ENCODE measurements around the gene CNFN.

CNFN gene

DNA sequence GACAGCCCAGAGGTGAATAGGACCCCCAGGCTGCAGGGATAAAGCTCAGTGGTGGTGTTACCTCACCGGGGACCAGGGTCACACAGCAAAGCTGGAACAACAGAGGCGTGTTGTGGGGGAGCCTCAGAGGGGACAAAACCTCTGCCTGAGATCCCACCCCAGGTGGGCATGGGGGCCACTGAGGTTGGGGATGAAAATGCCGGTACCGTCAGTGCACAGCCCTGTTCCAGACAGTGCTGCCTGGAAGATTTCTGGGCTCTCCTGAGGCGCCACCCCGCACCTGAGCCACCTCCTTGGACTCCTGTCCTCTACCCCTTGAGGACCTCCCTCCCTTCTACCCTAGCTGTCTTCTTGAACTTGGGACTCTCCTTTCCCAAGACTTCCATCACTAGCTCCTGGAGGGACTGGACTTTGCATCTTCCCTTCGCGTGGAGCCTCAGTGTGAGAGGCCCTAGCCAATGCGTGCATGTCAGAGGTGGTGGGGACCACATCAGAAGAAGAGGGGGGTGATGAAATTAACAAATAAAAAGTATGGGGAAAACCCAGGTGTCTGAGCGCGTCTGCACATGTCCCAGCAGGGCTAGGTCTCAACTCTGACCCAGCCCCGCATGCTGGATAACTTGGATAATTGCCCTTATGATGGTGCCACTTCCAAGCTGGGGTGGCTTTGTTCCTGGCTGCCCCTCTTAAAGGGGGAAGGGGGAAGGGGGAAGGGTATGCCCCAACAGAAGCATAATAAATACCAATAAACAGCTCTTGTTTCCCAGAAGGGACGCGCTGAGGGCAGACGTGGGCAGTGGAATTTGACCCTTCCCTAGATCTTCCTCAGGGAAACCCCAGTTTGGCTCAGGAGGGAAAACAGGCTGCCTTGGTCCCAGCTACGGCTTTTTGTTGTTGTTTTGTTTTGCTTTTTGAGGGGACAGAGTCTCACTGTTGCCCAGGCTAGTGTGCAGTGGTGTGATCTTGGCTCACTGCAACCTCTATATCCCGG is 11.6 kb downstream of the CNFN start:
- peak; percentile 7; the same call in 1 of the 3 replicates for ATAC-seq
- TF ChIP-seq ZNF8 (CRISPR knock-in tag; IDR thresholded peaks at IDR 0.05): no peak
- TF ChIP-seq, protein P1, sequence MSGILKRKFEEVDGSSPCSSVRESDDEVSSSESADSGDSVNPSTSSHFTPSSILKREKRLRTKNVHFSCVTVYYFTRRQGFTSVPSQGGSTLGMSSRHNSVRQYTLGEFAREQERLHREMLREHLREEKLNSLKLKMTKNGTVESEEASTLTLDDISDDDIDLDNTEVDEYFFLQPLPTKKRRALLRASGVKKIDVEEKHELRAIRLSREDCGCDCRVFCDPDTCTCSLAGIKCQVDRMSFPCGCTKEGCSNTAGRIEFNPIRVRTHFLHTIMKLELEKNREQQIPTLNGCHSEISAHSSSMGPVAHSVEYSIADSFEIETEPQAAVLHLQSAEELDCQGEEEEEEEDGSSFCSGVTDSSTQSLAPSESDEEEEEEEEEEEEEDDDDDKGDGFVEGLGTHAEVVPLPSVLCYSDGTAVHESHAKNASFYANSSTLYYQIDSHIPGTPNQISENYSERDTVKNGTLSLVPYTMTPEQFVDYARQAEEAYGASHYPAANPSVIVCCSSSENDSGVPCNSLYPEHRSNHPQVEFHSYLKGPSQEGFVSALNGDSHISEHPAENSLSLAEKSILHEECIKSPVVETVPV (CRISPR knock-in tag; IDR thresholded peaks at IDR 0.05): no peak
- no peak for TF ChIP-seq ZC3H10 (CRISPR knock-in tag; IDR thresholded peaks at IDR 0.05)
- no peak for TF ChIP-seq TCF4 (CRISPR knock-in tag; IDR thresholded peaks at IDR 0.05; ENCODE audit: borderline replicate concordance)
- TF ChIP-seq, protein P2, sequence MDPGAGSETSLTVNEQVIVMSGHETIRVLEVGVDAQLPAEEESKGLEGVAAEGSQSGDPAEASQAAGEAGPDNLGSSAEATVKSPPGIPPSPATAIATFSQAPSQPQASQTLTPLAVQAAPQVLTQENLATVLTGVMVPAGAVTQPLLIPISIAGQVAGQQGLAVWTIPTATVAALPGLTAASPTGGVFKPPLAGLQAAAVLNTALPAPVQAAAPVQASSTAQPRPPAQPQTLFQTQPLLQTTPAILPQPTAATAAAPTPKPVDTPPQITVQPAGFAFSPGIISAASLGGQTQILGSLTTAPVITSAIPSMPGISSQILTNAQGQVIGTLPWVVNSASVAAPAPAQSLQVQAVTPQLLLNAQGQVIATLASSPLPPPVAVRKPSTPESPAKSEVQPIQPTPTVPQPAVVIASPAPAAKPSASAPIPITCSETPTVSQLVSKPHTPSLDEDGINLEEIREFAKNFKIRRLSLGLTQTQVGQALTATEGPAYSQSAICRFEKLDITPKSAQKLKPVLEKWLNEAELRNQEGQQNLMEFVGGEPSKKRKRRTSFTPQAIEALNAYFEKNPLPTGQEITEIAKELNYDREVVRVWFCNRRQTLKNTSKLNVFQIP (CRISPR knock-in tag; IDR thresholded peaks at IDR 0.05; ENCODE audit: borderline replicate concordance, low read depth): no peak
- TF ChIP-seq, protein P3, sequence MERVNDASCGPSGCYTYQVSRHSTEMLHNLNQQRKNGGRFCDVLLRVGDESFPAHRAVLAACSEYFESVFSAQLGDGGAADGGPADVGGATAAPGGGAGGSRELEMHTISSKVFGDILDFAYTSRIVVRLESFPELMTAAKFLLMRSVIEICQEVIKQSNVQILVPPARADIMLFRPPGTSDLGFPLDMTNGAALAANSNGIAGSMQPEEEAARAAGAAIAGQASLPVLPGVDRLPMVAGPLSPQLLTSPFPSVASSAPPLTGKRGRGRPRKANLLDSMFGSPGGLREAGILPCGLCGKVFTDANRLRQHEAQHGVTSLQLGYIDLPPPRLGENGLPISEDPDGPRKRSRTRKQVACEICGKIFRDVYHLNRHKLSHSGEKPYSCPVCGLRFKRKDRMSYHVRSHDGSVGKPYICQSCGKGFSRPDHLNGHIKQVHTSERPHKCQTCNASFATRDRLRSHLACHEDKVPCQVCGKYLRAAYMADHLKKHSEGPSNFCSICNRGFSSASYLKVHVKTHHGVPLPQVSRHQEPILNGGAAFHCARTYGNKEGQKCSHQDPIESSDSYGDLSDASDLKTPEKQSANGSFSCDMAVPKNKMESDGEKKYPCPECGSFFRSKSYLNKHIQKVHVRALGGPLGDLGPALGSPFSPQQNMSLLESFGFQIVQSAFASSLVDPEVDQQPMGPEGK (CRISPR knock-in tag; IDR thresholded peaks at IDR 0.05; ENCODE audit: borderline replicate concordance): no peak
- TF ChIP-seq ISL1 (CRISPR knock-in tag; IDR thresholded peaks at IDR 0.05): no peak

DNA sequence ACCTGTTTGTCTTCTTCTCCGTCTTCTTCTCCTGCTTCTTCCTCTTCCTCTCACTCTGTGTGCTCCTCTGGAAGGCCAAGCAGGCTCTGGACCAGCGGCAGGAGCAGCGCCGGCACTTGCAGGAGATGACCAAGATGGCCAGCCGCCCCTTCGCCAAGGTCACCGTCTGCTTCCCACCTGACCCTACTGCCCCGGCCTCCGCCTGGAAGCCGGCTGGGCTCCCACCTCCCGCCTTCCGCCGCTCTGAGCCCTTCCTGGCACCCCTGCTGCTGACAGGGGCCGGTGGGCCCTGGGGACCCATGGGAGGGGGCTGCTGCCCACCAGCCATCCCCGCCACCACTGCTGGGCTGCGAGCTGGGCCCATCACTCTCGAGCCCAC is 13.9 kb downstream of the CNFN start:
- ATAC-seq: no peak
- TF ChIP-seq, protein P4, sequence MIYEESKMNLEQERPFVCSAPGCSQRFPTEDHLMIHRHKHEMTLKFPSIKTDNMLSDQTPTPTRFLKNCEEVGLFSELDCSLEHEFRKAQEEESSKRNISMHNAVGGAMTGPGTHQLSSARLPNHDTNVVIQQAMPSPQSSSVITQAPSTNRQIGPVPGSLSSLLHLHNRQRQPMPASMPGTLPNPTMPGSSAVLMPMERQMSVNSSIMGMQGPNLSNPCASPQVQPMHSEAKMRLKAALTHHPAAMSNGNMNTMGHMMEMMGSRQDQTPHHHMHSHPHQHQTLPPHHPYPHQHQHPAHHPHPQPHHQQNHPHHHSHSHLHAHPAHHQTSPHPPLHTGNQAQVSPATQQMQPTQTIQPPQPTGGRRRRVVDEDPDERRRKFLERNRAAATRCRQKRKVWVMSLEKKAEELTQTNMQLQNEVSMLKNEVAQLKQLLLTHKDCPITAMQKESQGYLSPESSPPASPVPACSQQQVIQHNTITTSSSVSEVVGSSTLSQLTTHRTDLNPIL (CRISPR knock-in tag; IDR thresholded peaks at IDR 0.05; ENCODE audit: low read depth): no peak
- TF ChIP-seq GLIS3 (CRISPR knock-in tag; IDR thresholded peaks at IDR 0.05) (no peak), ZNF8 (CRISPR knock-in tag; IDR thresholded peaks at IDR 0.05) (no peak)

DNA sequence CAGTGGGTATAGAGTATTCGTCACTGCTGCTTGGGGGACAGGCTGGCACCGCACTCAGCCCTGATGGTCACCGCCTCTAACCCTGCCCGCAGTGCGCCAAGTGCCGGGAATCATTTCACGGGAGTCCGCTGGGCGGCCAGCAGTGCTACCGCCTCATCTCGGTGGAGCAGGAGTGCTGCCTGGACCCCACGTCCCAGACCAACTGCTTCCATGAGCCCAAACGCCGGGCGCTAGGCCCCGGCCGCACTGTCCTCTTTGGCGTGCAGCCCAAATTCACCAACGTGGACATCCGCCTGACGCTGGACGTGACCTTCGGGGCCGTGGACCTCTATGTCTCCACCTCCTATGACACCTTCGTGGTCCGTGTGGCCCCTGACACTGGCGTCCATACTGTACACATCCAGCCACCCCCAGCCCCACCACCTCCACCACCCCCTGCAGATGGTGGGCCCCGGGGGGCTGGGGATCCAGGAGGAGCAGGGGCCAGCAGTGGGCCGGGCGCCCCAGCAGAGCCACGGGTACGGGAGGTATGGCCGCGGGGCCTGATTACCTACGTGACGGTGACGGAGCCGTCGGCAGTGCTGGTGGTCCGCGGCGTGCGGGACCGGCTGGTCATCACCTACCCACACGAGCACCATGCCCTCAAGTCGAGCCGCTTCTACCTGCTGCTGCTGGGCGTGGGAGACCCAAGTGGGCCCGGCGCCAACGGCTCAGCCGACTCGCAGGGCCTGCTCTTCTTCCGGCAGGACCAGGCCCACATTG is 14.5 kb downstream of the CNFN start:
- no peak for ATAC-seq
- TF ChIP-seq ZNF8 (CRISPR knock-in tag; IDR thresholded peaks at IDR 0.05): no peak
- no peak for TF ChIP-seq GLIS3 (CRISPR knock-in tag; IDR thresholded peaks at IDR 0.05)
- no peak for TF ChIP-seq ZFP30 (CRISPR knock-in tag; IDR thresholded peaks at IDR 0.05)
- no peak for TF ChIP-seq ARNTL (CRISPR knock-in tag; IDR thresholded peaks at IDR 0.05; ENCODE audit: borderline replicate concordance, low read depth)
- TF ChIP-seq, protein P2 (CRISPR knock-in tag; IDR thresholded peaks at IDR 0.05; ENCODE audit: borderline replicate concordance, low read depth): no peak
- TF ChIP-seq TCF4 (CRISPR knock-in tag; IDR thresholded peaks at IDR 0.05; ENCODE audit: borderline replicate concordance): no peak
- TF ChIP-seq CSDC2 (CRISPR knock-in tag; IDR thresholded peaks at IDR 0.05): no peak
- TF ChIP-seq BACH2 (CRISPR knock-in tag; IDR thresholded peaks at IDR 0.05; ENCODE audit: borderline replicate concordance): no peak
- TF ChIP-seq TOX (CRISPR knock-in tag; IDR thresholded peaks at IDR 0.05; ENCODE audit: borderline replicate concordance): no peak
- TF ChIP-seq PPARA (CRISPR knock-in tag; IDR thresholded peaks at IDR 0.05; ENCODE audit: borderline replicate concordance): no peak
- TF ChIP-seq, protein P5, sequence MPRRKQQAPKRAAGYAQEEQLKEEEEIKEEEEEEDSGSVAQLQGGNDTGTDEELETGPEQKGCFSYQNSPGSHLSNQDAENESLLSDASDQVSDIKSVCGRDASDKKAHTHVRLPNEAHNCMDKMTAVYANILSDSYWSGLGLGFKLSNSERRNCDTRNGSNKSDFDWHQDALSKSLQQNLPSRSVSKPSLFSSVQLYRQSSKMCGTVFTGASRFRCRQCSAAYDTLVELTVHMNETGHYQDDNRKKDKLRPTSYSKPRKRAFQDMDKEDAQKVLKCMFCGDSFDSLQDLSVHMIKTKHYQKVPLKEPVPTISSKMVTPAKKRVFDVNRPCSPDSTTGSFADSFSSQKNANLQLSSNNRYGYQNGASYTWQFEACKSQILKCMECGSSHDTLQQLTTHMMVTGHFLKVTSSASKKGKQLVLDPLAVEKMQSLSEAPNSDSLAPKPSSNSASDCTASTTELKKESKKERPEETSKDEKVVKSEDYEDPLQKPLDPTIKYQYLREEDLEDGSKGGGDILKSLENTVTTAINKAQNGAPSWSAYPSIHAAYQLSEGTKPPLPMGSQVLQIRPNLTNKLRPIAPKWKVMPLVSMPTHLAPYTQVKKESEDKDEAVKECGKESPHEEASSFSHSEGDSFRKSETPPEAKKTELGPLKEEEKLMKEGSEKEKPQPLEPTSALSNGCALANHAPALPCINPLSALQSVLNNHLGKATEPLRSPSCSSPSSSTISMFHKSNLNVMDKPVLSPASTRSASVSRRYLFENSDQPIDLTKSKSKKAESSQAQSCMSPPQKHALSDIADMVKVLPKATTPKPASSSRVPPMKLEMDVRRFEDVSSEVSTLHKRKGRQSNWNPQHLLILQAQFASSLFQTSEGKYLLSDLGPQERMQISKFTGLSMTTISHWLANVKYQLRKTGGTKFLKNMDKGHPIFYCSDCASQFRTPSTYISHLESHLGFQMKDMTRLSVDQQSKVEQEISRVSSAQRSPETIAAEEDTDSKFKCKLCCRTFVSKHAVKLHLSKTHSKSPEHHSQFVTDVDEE (CRISPR knock-in tag; IDR thresholded peaks at IDR 0.05): no peak
- TF ChIP-seq, protein P1 (CRISPR knock-in tag; IDR thresholded peaks at IDR 0.05): no peak
- TF ChIP-seq ISL1 (CRISPR knock-in tag; IDR thresholded peaks at IDR 0.05): no peak
- no peak for TF ChIP-seq ZFP3 (CRISPR knock-in tag; IDR thresholded peaks at IDR 0.05)
- no peak for TF ChIP-seq ZC3H10 (CRISPR knock-in tag; IDR thresholded peaks at IDR 0.05)
